ENCODE measurements around the gene TECTA.

Gene TECTA

GRCh38 chr11:121099364-121099763 is 1.7 kb upstream of the TECTA start:
- H3K9ac ChIP-seq (ENCODE audit: low read length) = no peak overlapping the region

GRCh38 chr11:121099885-121100284 is 1.2 kb upstream of the TECTA start:
- Histone ChIP-seq H3K27me3 (ENCODE audit: control insufficient read depth in 1 of 2, insufficient read depth in 2 of 2, low read length in 2 of 2) (no peaks in the 10 kb centered on the region), H3K36me3 (ENCODE audit: insufficient read depth, low read length) (no peaks in the 10 kb centered on the region), H3K27ac (ENCODE audit: low read depth, low read length) (no peak overlapping the region), H3K9ac (ENCODE audit: low read length) (no peak overlapping the region), H3K4me1 (ENCODE audit: insufficient read depth, low read length) (peaks cover 2% of the 10 kb centered on the region), H3K9me3 (ENCODE audit: low read length) (no peaks in the 10 kb centered on the region), H3K4me3 (ENCODE audit: low read depth in 1 of 2, low read length in 2 of 2) (no peak overlapping the region)

More at GRCh38 chr11:121099364-121099763, 1.7 kb upstream of the TECTA start:
- Histone ChIP-seq H3K36me3 (ENCODE audit: insufficient read depth, low read length) (no peaks in the 10 kb centered on the region), H3K27me3 (ENCODE audit: control insufficient read depth in 1 of 2, insufficient read depth in 2 of 2, low read length in 2 of 2) (no peaks in the 10 kb centered on the region), H3K27ac (ENCODE audit: low read depth, low read length) (no peak overlapping the region), H3K4me3 (ENCODE audit: low read depth in 1 of 2, low read length in 2 of 2) (no peak overlapping the region), H3K9me3 (ENCODE audit: low read length) (no peaks in the 10 kb centered on the region), H3K4me1 (ENCODE audit: insufficient read depth, low read length) (no peaks in the 10 kb centered on the region)

GRCh38 chr11:121104312-121104762 is 3.3 kb downstream of the TECTA start:
- Histone ChIP-seq H3K4me1 (ENCODE audit: insufficient read depth, low read length) (peaks cover 16% of the 10 kb centered on the region), H3K9me3 (ENCODE audit: low read length) (no peaks in the 10 kb centered on the region), H3K27me3 (ENCODE audit: control insufficient read depth in 1 of 2, insufficient read depth in 2 of 2, low read length in 2 of 2) (no peaks in the 10 kb centered on the region), H3K27ac (ENCODE audit: low read depth, low read length) (peak overlapping the region; percentile 12), H3K36me3 (ENCODE audit: insufficient read depth, low read length) (no peaks in the 10 kb centered on the region), H3K9ac (ENCODE audit: low read length) (no peak overlapping the region), H3K4me3 (ENCODE audit: low read depth in 1 of 2, low read length in 2 of 2) (no peak overlapping the region)

DNA sequence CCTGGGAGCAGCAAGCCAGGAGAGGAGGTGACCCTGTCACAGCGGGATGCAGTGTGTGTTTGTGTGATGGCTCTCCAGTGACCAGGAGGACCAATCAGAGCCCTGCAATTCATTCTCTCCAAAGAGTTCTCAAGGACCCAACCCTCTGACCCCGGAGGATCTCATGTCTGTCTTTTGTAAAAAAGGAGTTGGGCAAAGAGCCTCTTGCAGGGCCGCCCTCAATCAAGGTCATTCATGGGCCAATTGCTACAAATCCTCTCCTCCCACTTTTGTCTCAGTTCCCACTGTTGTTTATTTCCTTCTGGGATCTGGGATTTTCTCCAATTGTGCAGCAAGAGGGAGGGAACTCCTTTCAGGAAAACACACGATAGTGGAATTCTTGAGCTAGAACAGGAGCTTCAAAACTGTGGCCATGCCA is 4.0 kb downstream of the TECTA start:
- peak overlapping the region; percentile 12 for H3K27ac ChIP-seq (ENCODE audit: low read depth, low read length)
- H3K4me3 ChIP-seq (ENCODE audit: low read depth in 1 of 2, low read length in 2 of 2) = no peak overlapping the region

DNA sequence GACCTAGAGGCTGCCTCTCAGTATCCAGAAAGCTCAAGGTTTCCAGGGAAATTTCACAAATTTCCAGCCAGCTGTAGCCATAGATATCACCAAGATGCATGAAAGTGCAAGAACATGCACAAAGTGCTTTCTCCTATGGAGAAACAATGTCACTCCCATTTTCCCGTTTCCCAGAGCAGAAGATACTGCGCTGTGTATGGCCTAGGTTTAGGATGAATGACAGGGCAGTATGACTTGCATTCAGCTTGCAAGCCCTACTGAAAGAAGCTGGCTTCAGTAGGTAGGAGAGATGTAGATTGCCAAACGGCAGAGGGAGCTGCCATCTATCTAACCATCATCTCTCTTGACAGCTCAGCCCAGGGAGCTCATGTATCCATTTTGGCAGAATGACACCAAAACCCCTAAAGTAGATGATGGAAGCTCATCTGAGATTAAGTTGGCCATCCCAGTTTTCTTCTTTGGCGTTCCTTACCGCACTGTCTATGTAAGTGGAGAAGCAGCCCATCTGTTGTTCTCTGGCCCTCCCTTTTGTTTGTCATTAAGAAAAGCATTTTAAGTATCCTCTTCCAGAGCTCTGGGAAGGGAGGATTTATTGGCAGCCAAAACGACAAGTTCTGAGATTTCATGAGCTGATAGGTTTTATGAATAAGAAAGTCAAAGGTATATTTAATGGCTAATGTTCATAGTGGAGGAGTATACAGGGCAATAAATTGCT is 4.6 kb downstream of the TECTA start:
- no peaks in the 10 kb centered on the region for H3K9me3 ChIP-seq (ENCODE audit: low read length)
- no peak overlapping the region for H3K27ac ChIP-seq (ENCODE audit: low read depth, low read length)
- H3K36me3 ChIP-seq (ENCODE audit: insufficient read depth, low read length) = no peaks in the 10 kb centered on the region
- no peaks in the 10 kb centered on the region for H3K27me3 ChIP-seq (ENCODE audit: control insufficient read depth in 1 of 2, insufficient read depth in 2 of 2, low read length in 2 of 2)
- peaks cover 16% of the 10 kb centered on the region for H3K4me1 ChIP-seq (ENCODE audit: insufficient read depth, low read length)
- no peak overlapping the region for H3K9ac ChIP-seq (ENCODE audit: low read length)
- no peak overlapping the region for H3K4me3 ChIP-seq (ENCODE audit: low read depth in 1 of 2, low read length in 2 of 2)

More for the DNA sequence above, 4.0 kb downstream of the TECTA start:
- no peaks in the 10 kb centered on the region for H3K27me3 ChIP-seq (ENCODE audit: control insufficient read depth in 1 of 2, insufficient read depth in 2 of 2, low read length in 2 of 2)
- no peak overlapping the region for H3K9ac ChIP-seq (ENCODE audit: low read length)
- H3K9me3 ChIP-seq (ENCODE audit: low read length) = no peaks in the 10 kb centered on the region
- no peaks in the 10 kb centered on the region for H3K36me3 ChIP-seq (ENCODE audit: insufficient read depth, low read length)
- H3K4me1 ChIP-seq (ENCODE audit: insufficient read depth, low read length) = peaks cover 16% of the 10 kb centered on the region

DNA sequence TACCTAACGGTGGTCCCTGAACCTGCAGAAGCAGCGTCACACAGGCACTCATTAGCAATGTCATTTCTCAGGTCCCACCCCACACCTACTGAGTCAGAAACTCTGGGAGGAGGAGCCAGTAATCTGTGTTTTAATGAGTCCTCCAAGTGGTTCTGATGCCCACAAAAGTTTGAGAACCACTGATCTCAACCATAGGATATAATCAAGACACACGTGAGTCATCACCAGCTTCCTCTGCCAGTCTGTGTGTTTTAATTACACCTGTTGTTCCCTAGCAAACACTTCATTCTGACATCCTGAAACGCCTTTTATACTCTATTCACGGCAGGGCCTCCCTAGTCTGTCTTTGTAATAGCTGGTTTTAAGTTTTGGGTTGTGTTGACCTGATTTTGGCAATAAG is 5.8 kb downstream of the TECTA start:
- H3K27me3 ChIP-seq (ENCODE audit: control insufficient read depth in 1 of 2, insufficient read depth in 2 of 2, low read length in 2 of 2) = no peaks in the 10 kb centered on the region
- peaks cover 16% of the 10 kb centered on the region for H3K4me1 ChIP-seq (ENCODE audit: insufficient read depth, low read length)
- H3K27ac ChIP-seq (ENCODE audit: low read depth, low read length) = no peak overlapping the region
- H3K9me3 ChIP-seq (ENCODE audit: low read length) = no peaks in the 10 kb centered on the region
- H3K4me3 ChIP-seq (ENCODE audit: low read depth in 1 of 2, low read length in 2 of 2) = no peak overlapping the region
- H3K9ac ChIP-seq (ENCODE audit: low read length) = no peak overlapping the region
- H3K36me3 ChIP-seq (ENCODE audit: insufficient read depth, low read length) = no peaks in the 10 kb centered on the region

DNA sequence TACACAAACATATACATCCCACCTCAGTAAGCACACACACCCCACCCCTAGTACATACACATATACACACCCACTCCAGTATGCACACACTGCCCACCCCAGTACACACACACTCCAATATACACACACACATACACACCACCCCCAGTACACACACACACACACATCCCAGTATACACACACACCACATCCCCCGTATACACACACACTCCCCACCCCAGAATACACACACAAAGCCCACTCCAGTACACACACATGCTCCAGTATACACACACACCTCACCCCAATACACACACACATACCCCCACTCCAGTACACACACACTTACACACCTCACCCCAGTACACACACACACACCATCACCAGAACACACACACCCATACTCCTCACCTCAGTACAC is 7.4 kb downstream of the TECTA start:
- Histone ChIP-seq H3K9ac (ENCODE audit: low read length) (no peak overlapping the region), H3K27ac (ENCODE audit: low read depth, low read length) (no peak overlapping the region), H3K36me3 (ENCODE audit: insufficient read depth, low read length) (no peaks in the 10 kb centered on the region), H3K9me3 (ENCODE audit: low read length) (no peaks in the 10 kb centered on the region), H3K4me1 (ENCODE audit: insufficient read depth, low read length) (peaks cover 16% of the 10 kb centered on the region), H3K4me3 (ENCODE audit: low read depth in 1 of 2, low read length in 2 of 2) (no peak overlapping the region), H3K27me3 (ENCODE audit: control insufficient read depth in 1 of 2, insufficient read depth in 2 of 2, low read length in 2 of 2) (no peaks in the 10 kb centered on the region)

GRCh38 chr11:121109471-121109870 is 8.4 kb downstream of the TECTA start:
- Histone ChIP-seq H3K9ac (ENCODE audit: low read length) (no peak overlapping the region), H3K27me3 (ENCODE audit: control insufficient read depth in 1 of 2, insufficient read depth in 2 of 2, low read length in 2 of 2) (no peaks in the 10 kb centered on the region), H3K36me3 (ENCODE audit: insufficient read depth, low read length) (no peaks in the 10 kb centered on the region), H3K4me1 (ENCODE audit: insufficient read depth, low read length) (peaks cover 16% of the 10 kb centered on the region), H3K9me3 (ENCODE audit: low read length) (no peaks in the 10 kb centered on the region), H3K4me3 (ENCODE audit: low read depth in 1 of 2, low read length in 2 of 2) (no peak overlapping the region), H3K27ac (ENCODE audit: low read depth, low read length) (no peak overlapping the region)

GRCh38 chr11:121109916-121110586 is 9.0 kb downstream of the TECTA start:
- H3K9me3 ChIP-seq (ENCODE audit: low read length) = no peaks in the 10 kb centered on the region

GRCh38 chr11:121110871-121111724 is 10.1 kb downstream of the TECTA start:
- Histone ChIP-seq H3K36me3 (ENCODE audit: insufficient read depth, low read length) (no peaks in the 10 kb centered on the region), H3K27ac (ENCODE audit: low read depth, low read length) (no peak overlapping the region), H3K27me3 (ENCODE audit: control insufficient read depth in 1 of 2, insufficient read depth in 2 of 2, low read length in 2 of 2) (no peaks in the 10 kb centered on the region), H3K4me1 (ENCODE audit: insufficient read depth, low read length) (peaks cover 3% of the 10 kb centered on the region), H3K9ac (ENCODE audit: low read length) (no peak overlapping the region), H3K4me3 (ENCODE audit: low read depth in 1 of 2, low read length in 2 of 2) (no peak overlapping the region), H3K9me3 (ENCODE audit: low read length) (no peaks in the 10 kb centered on the region)

More at GRCh38 chr11:121109916-121110586, 9.0 kb downstream of the TECTA start:
- Histone ChIP-seq H3K4me3 (ENCODE audit: low read depth in 1 of 2, low read length in 2 of 2) (no peak overlapping the region), H3K27me3 (ENCODE audit: control insufficient read depth in 1 of 2, insufficient read depth in 2 of 2, low read length in 2 of 2) (no peaks in the 10 kb centered on the region), H3K4me1 (ENCODE audit: insufficient read depth, low read length) (peaks cover 13% of the 10 kb centered on the region), H3K9ac (ENCODE audit: low read length) (no peak overlapping the region), H3K36me3 (ENCODE audit: insufficient read depth, low read length) (no peaks in the 10 kb centered on the region), H3K27ac (ENCODE audit: low read depth, low read length) (no peak overlapping the region)
